Measurements from ENCODE around the gene NPHP4. TPM values are rescaled to one million over a fixed set of nuclear protein-coding genes. Genes with fewer than 3 reads are reported as not detected.
A peak's percentile ranks its signal among the peaks of the same experiment; 100 is the strongest.

Gene NPHP4
- total and polyA plus RNA-seq, 9 of the 15 experiments (the other 6 are each of a cell fraction or from before 2014, with no cell fraction given) = 0.52 to 26.2 (median 6.7) TPM

DNA sequence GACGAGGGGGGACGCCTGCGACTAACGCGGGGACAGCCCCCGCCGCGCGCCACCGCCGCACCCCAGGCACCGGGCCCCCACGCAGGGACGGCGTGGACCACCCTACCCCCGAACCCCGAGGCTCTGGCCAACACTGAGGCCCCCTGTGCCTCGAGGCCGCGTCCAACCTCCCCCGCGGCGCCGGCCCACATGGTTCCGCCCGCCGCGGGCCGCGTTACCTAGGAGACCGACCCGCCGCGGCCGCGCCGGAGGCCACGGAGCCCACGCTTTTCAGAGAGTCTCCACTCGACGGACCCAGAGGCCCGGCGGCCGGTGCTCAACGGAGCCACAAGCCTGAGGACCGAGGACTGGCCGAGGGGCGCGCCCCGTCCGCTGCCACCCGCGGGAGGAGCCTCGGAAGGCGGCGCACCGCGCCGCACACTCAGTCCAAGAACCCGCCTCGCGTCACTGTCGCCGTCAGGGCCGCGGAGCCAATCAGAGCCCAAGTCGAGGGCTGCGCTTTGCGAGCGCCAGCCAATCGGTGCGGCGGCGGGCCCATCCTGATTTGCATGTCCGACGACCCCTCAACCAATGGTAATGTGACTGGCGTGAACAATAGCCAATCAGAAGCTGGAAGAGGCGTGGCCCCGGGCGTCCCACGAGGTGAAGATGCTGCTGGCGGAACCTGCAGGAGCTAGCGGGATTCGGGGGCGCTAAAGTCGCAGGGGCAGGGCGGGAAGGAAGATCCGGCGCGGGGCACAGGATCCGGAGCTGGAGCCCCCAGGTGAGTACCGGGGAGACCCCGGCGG is at the start of gene NPHP4 (continued):
- TF ChIP-seq GMEB1 (CRISPR knock-in tag; IDR thresholded peaks at IDR 0.05) (peak; percentile 78), NFIX (CRISPR knock-in tag; IDR thresholded peaks at IDR 0.05; ENCODE audit: low read depth) (no peak), ZNF780A (CRISPR knock-in tag; IDR thresholded peaks at IDR 0.05) (no peak), PHF8 (IDR thresholded peaks at IDR 0.05; ENCODE audit: borderline replicate concordance, low read length) (peak; percentile 80; the same call in 1 of the 2 replicates), ZNF12 (CRISPR knock-in tag; IDR thresholded peaks at IDR 0.05) (0 out of 2 replicates have a peak, but pooled peaks have one; percentile 59), LEF1 (IDR thresholded peaks at IDR 0.05) (no peak), HNRNPL (IDR thresholded peaks at IDR 0.05; ENCODE audit: low read depth, low read length) (no peak), MTA2 (IDR thresholded peaks at IDR 0.05; ENCODE audit: low read depth) (no peak), EZH2 (IDR thresholded peaks at IDR 0.05; ENCODE audit: borderline replicate concordance, low read depth, low read length) (no peak), HNRNPK (IDR thresholded peaks at IDR 0.05; ENCODE audit: low read depth, low read length, poor library complexity, severe bottlenecking) (no peak), ZNF518B (CRISPR knock-in tag; IDR thresholded peaks at IDR 0.05) (no peak), MIER1 (IDR thresholded peaks at IDR 0.05; ENCODE audit: low read depth) (no peak), HDAC8 (tag; IDR thresholded peaks at IDR 0.05) (no peak; the same call in 1 of the 2 replicates), ZBTB17 (CRISPR knock-in tag; IDR thresholded peaks at IDR 0.05) (no peak), ZNF830 (CRISPR knock-in tag; IDR thresholded peaks at IDR 0.05) (no peak), RBFOX2 (IDR thresholded peaks at IDR 0.05; ENCODE audit: low read depth, low read length) (peak; percentile 85), ZNF324 (CRISPR knock-in tag; IDR thresholded peaks at IDR 0.05) (no peak), NFRKB (IDR thresholded peaks at IDR 0.05; ENCODE audit: low read depth) (no peak), ZNF717 (CRISPR knock-in tag; IDR thresholded peaks at IDR 0.05) (no peak), BHLHE40 (IDR thresholded peaks at IDR 0.05; ENCODE audit: low read length) (peak; percentile 89), ZNF589 (CRISPR knock-in tag; IDR thresholded peaks at IDR 0.05; ENCODE audit: low read depth) (no peak), CC2D1A (IDR thresholded peaks at IDR 0.05) (no peak), ZFP1 (CRISPR knock-in tag; IDR thresholded peaks at IDR 0.05) (no peak), NR3C1 (CRISPR knock-in tag; IDR thresholded peaks at IDR 0.05) (no peak), ZNF77 (CRISPR knock-in tag; IDR thresholded peaks at IDR 0.05) (no peak)
